ENCODE data around the gene MAOA.

MAOA gene

DNA sequence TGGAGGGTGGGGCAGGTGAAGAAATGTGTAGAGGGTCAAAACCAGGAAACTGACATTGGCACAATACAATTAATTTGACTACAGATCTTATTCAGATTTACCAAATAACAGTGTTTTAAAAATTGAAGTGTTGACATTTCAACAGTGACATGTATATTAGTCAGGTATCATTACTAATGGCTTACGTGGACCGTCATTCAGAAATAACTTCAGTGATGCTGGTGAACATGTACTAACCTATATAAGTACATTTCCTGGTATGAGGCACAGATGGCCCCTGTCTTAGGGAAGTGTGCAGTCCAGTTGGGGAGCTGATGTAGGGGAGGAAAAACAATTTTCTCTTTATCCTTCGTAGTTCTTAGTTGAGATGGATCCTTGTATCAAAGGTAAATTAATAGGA lies 22.3 kb upstream of the MAOA start:
- Histone ChIP-seq H3K9ac (ENCODE audit: low read length) (no peak overlapping the region), H3K9me3 (ENCODE audit: low read length) (no peaks in the 10 kb centered on the region), H3K4me1 (ENCODE audit: insufficient read depth, low read length, severe bottlenecking) (no peaks in the 10 kb centered on the region), H3K27me3 (ENCODE audit: insufficient read depth, low read length) (no peaks in the 10 kb centered on the region), H3K79me2 (ENCODE audit: insufficient read depth, low read length) (no peaks in the 10 kb centered on the region), H3K36me3 (ENCODE audit: insufficient read depth, low read length) (no peaks in the 10 kb centered on the region), H3K9me2 (ENCODE audit: low read depth, low read length) (no peaks in the 10 kb centered on the region), H3F3A (ENCODE audit: insufficient read depth, low read length) (no peaks in the 10 kb centered on the region), H2AFZ (ENCODE audit: low read length) (no peak overlapping the region), H3K4me2 (ENCODE audit: low read length) (no peak overlapping the region), H3K27ac (ENCODE audit: low read depth, low read length, poor library complexity, severe bottlenecking) (no peak overlapping the region), H4K20me1 (ENCODE audit: insufficient read depth, low read length) (no peaks in the 10 kb centered on the region), H3K4me3 (ENCODE audit: low read depth, low read length, poor library complexity, severe bottlenecking) (no peak overlapping the region)
- TF ChIP-seq EZH2 (IDR thresholded peaks at IDR 0.05; ENCODE audit: borderline replicate concordance, low read length): no peak
- TF ChIP-seq, protein P1, sequence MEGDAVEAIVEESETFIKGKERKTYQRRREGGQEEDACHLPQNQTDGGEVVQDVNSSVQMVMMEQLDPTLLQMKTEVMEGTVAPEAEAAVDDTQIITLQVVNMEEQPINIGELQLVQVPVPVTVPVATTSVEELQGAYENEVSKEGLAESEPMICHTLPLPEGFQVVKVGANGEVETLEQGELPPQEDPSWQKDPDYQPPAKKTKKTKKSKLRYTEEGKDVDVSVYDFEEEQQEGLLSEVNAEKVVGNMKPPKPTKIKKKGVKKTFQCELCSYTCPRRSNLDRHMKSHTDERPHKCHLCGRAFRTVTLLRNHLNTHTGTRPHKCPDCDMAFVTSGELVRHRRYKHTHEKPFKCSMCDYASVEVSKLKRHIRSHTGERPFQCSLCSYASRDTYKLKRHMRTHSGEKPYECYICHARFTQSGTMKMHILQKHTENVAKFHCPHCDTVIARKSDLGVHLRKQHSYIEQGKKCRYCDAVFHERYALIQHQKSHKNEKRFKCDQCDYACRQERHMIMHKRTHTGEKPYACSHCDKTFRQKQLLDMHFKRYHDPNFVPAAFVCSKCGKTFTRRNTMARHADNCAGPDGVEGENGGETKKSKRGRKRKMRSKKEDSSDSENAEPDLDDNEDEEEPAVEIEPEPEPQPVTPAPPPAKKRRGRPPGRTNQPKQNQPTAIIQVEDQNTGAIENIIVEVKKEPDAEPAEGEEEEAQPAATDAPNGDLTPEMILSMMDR (IDR thresholded peaks at IDR 0.05; ENCODE audit: low read length): no peak

DNA sequence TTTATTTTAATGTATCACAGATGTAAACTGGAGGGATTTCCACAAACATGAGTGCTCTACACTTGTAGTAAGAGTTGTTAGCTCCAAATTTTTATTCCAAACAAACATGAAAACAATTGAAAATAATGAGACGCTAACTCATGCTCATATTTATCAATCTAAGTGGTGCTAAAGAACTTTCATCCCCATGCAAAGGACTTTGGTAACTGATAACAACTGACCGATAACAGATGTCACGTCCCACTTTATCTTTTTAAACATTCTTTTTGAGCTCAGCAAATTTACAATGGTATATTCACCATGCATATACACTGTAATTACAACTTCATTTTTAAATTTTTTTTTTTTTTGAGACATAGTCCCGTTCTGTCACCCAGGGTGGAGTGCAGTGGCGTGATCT lies 15.6 kb upstream of the MAOA start:
- H3K4me2 ChIP-seq (ENCODE audit: low read length): no peak overlapping the region
- H3F3A ChIP-seq (ENCODE audit: insufficient read depth, low read length): no peaks in the 10 kb centered on the region
- no peak overlapping the region for H3K27ac ChIP-seq (ENCODE audit: low read depth, low read length, poor library complexity, severe bottlenecking)
- no peaks in the 10 kb centered on the region for H3K79me2 ChIP-seq (ENCODE audit: insufficient read depth, low read length)
- H3K9me3 ChIP-seq (ENCODE audit: low read length): no peaks in the 10 kb centered on the region
- no peak overlapping the region for H2AFZ ChIP-seq (ENCODE audit: low read length)
- no peaks in the 10 kb centered on the region for H3K27me3 ChIP-seq (ENCODE audit: insufficient read depth, low read length)
- TF ChIP-seq, protein P1 (IDR thresholded peaks at IDR 0.05; ENCODE audit: low read length): no peak
- TF ChIP-seq EZH2 (IDR thresholded peaks at IDR 0.05; ENCODE audit: borderline replicate concordance, low read length): no peak
- H3K4me3 ChIP-seq (ENCODE audit: low read depth, low read length, poor library complexity, severe bottlenecking): no peak overlapping the region
- H3K4me1 ChIP-seq (ENCODE audit: insufficient read depth, low read length, severe bottlenecking): no peaks in the 10 kb centered on the region
- no peaks in the 10 kb centered on the region for H4K20me1 ChIP-seq (ENCODE audit: insufficient read depth, low read length)
- H3K9ac ChIP-seq (ENCODE audit: low read length): no peak overlapping the region
- no peaks in the 10 kb centered on the region for H3K36me3 ChIP-seq (ENCODE audit: insufficient read depth, low read length)
- no peaks in the 10 kb centered on the region for H3K9me2 ChIP-seq (ENCODE audit: low read depth, low read length)

DNA sequence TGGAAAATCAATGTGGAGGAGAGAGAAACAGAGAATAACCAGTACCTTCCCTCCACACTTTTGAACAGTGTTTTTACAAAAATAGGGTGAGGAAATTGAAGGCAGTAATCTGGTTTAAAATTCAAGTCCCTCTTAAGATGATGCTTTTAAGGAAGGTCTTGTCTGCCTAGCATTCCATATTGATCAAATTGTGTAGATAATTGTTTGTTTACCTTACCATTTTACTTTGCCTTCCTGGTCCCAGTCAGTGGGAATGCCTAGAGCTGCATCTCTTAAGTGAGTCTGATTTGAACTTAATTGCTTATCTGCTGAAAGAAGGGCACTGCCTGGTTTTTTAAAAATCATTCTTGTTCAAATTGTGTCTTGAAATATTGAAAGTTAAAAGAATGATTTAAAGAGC lies 14.4 kb upstream of the MAOA start:
- TF ChIP-seq, protein P1 (IDR thresholded peaks at IDR 0.05; ENCODE audit: low read length): no peak
- no peak for TF ChIP-seq EZH2 (IDR thresholded peaks at IDR 0.05; ENCODE audit: borderline replicate concordance, low read length)
- H3K9ac ChIP-seq (ENCODE audit: low read length): no peak overlapping the region

More for the DNA sequence above, 14.4 kb upstream of the MAOA start:
- Histone ChIP-seq H3K27me3 (ENCODE audit: insufficient read depth, low read length) (no peaks in the 10 kb centered on the region), H2AFZ (ENCODE audit: low read length) (no peak overlapping the region), H3K9me3 (ENCODE audit: low read length) (no peaks in the 10 kb centered on the region), H3K4me2 (ENCODE audit: low read length) (no peak overlapping the region), H3K27ac (ENCODE audit: low read depth, low read length, poor library complexity, severe bottlenecking) (no peak overlapping the region), H3K4me3 (ENCODE audit: low read depth, low read length, poor library complexity, severe bottlenecking) (no peak overlapping the region), H4K20me1 (ENCODE audit: insufficient read depth, low read length) (no peaks in the 10 kb centered on the region), H3K79me2 (ENCODE audit: insufficient read depth, low read length) (no peaks in the 10 kb centered on the region), H3K36me3 (ENCODE audit: insufficient read depth, low read length) (no peaks in the 10 kb centered on the region), H3K4me1 (ENCODE audit: insufficient read depth, low read length, severe bottlenecking) (no peaks in the 10 kb centered on the region), H3F3A (ENCODE audit: insufficient read depth, low read length) (no peaks in the 10 kb centered on the region), H3K9me2 (ENCODE audit: low read depth, low read length) (no peaks in the 10 kb centered on the region)
